ENCODE measurements around the gene MRC2. TPM values are rescaled to one million over a fixed set of nuclear protein-coding genes. Genes with fewer than 3 reads are reported as not detected.
"Not testable (repeated sequence)": the region's sequence is repeated elsewhere in the genome, so short reads cannot be mapped to it uniquely, and the experiment has no call there.

The MRC2 gene
- total RNA-seq, 1 donor from 2014 or later: 45.9 TPM

GRCh38 chr17:62597150-62597549, 30.3 kb upstream of the MRC2 start:
- no peak overlapping the region for H3K4me3 ChIP-seq (ENCODE audit: low read depth, low read length)
- no peak for TF ChIP-seq CTCF (IDR thresholded peaks at IDR 0.05; ENCODE audit: insufficient read depth, low read length, poor library complexity, severe bottlenecking)
- H3K27me3 ChIP-seq (ENCODE audit: control insufficient read depth, insufficient read depth, low read length): no peaks in the 10 kb centered on the region
- no peak for DNase-seq (ENCODE audit: low read depth)
- peaks cover 1% of the 10 kb centered on the region for H3K36me3 ChIP-seq (ENCODE audit: control insufficient read depth, insufficient read depth, low read length)

- no peaks in the 10 kb centered on the region for H3K27me3 ChIP-seq (ENCODE audit: control insufficient read depth, insufficient read depth, low read length)
- no peak for DNase-seq (ENCODE audit: low read depth)
- no peak overlapping the region for H3K4me3 ChIP-seq (ENCODE audit: low read depth, low read length)
- TF ChIP-seq CTCF (IDR thresholded peaks at IDR 0.05; ENCODE audit: insufficient read depth, low read length, poor library complexity, severe bottlenecking): no peak
- H3K36me3 ChIP-seq (ENCODE audit: control insufficient read depth, insufficient read depth, low read length): peaks cover 1% of the 10 kb centered on the region
Measured at GRCh38 chr17:62597920-62598319, 29.6 kb upstream of the MRC2 start.

GRCh38 chr17:62599964-62600657, 27.4 kb upstream of the MRC2 start:
- TF ChIP-seq CTCF (IDR thresholded peaks at IDR 0.05; ENCODE audit: insufficient read depth, low read length, poor library complexity, severe bottlenecking): no peak
- DNase-seq (ENCODE audit: low read depth): no peak
- H3K4me3 ChIP-seq (ENCODE audit: low read depth, low read length): no peak overlapping the region
- H3K36me3 ChIP-seq (ENCODE audit: control insufficient read depth, insufficient read depth, low read length): peaks cover 1% of the 10 kb centered on the region
- H3K27me3 ChIP-seq (ENCODE audit: control insufficient read depth, insufficient read depth, low read length): no peaks in the 10 kb centered on the region

- no peaks in the 10 kb centered on the region for H3K27me3 ChIP-seq (ENCODE audit: control insufficient read depth, insufficient read depth, low read length)
- no peak overlapping the region for H3K4me3 ChIP-seq (ENCODE audit: low read depth, low read length)
- H3K36me3 ChIP-seq (ENCODE audit: control insufficient read depth, insufficient read depth, low read length): peaks cover 1% of the 10 kb centered on the region
- no peak for TF ChIP-seq CTCF (IDR thresholded peaks at IDR 0.05; ENCODE audit: insufficient read depth, low read length, poor library complexity, severe bottlenecking)
- no peak for DNase-seq (ENCODE audit: low read depth)
Measured at GRCh38 chr17:62600805-62601204, 26.7 kb upstream of the MRC2 start.

- peaks cover 1% of the 10 kb centered on the region for H3K36me3 ChIP-seq (ENCODE audit: control insufficient read depth, insufficient read depth, low read length)
- H3K27me3 ChIP-seq (ENCODE audit: control insufficient read depth, insufficient read depth, low read length): no peaks in the 10 kb centered on the region
- no peak overlapping the region for H3K4me3 ChIP-seq (ENCODE audit: low read depth, low read length)
- peak; percentile 2 for TF ChIP-seq CTCF (IDR thresholded peaks at IDR 0.05; ENCODE audit: insufficient read depth, low read length, poor library complexity, severe bottlenecking)
- no peak for DNase-seq (ENCODE audit: low read depth)
Measured at GRCh38 chr17:62601471-62601870, 26.0 kb upstream of the MRC2 start.

GRCh38 chr17:62603783-62604182, 23.7 kb upstream of the MRC2 start:
- not testable (repeated sequence) for H3K36me3 ChIP-seq (ENCODE audit: control insufficient read depth, insufficient read depth, low read length); DNase-seq (ENCODE audit: low read depth); H3K27me3 ChIP-seq (ENCODE audit: control insufficient read depth, insufficient read depth, low read length); H3K4me3 ChIP-seq (ENCODE audit: low read depth, low read length)

All from kidney epithelial cell (primary cell).